Cardiac atrium fibroblast (primary cell): Measurements from ENCODE around the gene NTNG2. TPM values are rescaled to one million over a fixed set of nuclear protein-coding genes. Genes with fewer than 3 reads are reported as not detected.

Experiments used
- total RNA-seq: library from RNA; depleted of rRNA; stranded (reverse); fragments of >200 nt; gene quantifications from 2 replicates; pipeline ENCODE4 v1.2.3, GENCODE V29; 2015

NTNG2 gene
- 2.3 and 4.7 TPM in 2 replicates for total RNA-seq

GRCh38 chr9:132161743-132162184 is at the start of gene NTNG2:
TSS of gene NTNG2 (plus strand) at chr9:132162058. CDS start at chr9:132166832, 4,774 bp downstream.

Other genes starting within 250 kb of the NTNG2 start
- 28.5 and 29.2 TPM in 2 replicates for gene MED27, start 82.2 kb upstream of the NTNG2 start, total RNA-seq
- 33.4 TPM in 2 replicates for gene SETX, start 192.9 kb downstream of the NTNG2 start, total RNA-seq
- gene TTF1, start 244.8 kb downstream of the NTNG2 start, total RNA-seq = 5.8 TPM in 2 replicates
- gene CFAP77, start 248.2 kb downstream of the NTNG2 start, total RNA-seq = not detected in 2 replicates